Uterus (tissue), 2 donors: ENCODE results near the gene CLCA1.

Source experiments
- POLR2A ChIP-seq, 2 donors: fragments of 450-650 bp; IDR thresholded peaks; one replicate each; pipeline ENCODE4 v1.6.1; 2016; ENCODE audit warnings: antibody characterized with exemption in 2 of 2, mild to moderate bottlenecking in 1 of 2, moderate library complexity in 1 of 2
- TF ChIP-seq, protein P1 (sequence below), 4 experiments: fragments of 200-600 bp in 2 of 4; fragments of 450-650 bp in 2 of 4; sonication (generic) in 2 of 4; IDR thresholded peaks; one replicate each; pipeline ENCODE4 v1.5.1; 2016 to 2019; ENCODE audit warnings: antibody characterized with exemption in 4 of 4, mild to moderate bottlenecking in 2 of 4, moderate library complexity in 1 of 4

DNA sequence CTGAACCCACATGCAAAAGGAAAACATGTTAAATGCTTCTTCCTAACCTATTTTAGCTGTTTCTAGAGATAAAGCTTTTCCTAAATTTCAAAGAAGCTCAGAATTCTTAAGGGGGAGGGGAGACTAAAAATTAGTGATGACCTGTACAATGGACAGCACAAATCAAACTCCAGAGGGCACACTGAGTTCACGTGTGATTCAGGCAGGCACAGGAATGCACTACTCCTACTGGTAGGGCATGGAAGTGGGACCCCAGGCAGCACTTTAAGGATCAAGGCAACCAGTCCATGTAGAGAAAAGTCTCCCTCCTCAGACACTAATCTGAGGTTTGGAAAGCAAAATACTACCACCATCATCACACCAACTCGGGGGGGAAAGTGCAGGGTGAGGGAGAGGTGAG lies 46.9 kb downstream of the CLCA1 start:
- TF ChIP-seq, protein P1, sequence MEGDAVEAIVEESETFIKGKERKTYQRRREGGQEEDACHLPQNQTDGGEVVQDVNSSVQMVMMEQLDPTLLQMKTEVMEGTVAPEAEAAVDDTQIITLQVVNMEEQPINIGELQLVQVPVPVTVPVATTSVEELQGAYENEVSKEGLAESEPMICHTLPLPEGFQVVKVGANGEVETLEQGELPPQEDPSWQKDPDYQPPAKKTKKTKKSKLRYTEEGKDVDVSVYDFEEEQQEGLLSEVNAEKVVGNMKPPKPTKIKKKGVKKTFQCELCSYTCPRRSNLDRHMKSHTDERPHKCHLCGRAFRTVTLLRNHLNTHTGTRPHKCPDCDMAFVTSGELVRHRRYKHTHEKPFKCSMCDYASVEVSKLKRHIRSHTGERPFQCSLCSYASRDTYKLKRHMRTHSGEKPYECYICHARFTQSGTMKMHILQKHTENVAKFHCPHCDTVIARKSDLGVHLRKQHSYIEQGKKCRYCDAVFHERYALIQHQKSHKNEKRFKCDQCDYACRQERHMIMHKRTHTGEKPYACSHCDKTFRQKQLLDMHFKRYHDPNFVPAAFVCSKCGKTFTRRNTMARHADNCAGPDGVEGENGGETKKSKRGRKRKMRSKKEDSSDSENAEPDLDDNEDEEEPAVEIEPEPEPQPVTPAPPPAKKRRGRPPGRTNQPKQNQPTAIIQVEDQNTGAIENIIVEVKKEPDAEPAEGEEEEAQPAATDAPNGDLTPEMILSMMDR (IDR thresholded peaks at IDR 0.05) = peak in 1 of 4 experiments; percentile 15
- TF ChIP-seq POLR2A (IDR thresholded peaks at IDR 0.05) = no peak
